K562 (cell line): ENCODE measurements around the gene LATS2. TPM values are rescaled to one million over a fixed set of nuclear protein-coding genes. Genes with fewer than 3 reads are reported as not detected.

Experiments used
- ATAC-seq: fragments of 200-7000 bp; cut with Tn5 transposase; 3 replicates; pipeline ENCODE4 v1.9.1; 2020; ENCODE audit warnings: moderate library complexity
- BruUV-seq: library from RNA; stranded (reverse); fragments of 400-500 nt; replicated peaks from 2 replicates; lab custom pipeline; 2021; lab: Mats Ljungman, UMichigan
- CTCF ChIA-PET: fragments of 300-600 bp; formaldehyde crosslinking; extraction: SDS; loops from one replicate; lab custom pipeline; 2021; ENCODE audit warnings: low intra/inter-chr PET ratio; lab: Yijun Ruan, JAX
- POLR2A ChIA-PET: fragments of 300-600, 350-650 bp; sonication (Branson Sonifier 250); formaldehyde crosslinking; extraction: SDS; loops from one replicate; lab custom pipeline; 2021; ENCODE audit warnings: antibody characterized with exemption, inconsistent platforms; lab: Yijun Ruan, JAX
- DNase-seq, 4 experiments: peaks; one replicate each; pipeline versions ENCODE4 v3.0.0 to v3.0.0-alpha.2; 2011 to 2018; ENCODE audit warnings: low spot score in 3 of 4, mixed read lengths in 3 of 4; ENCODE audit errors: extremely low read depth in 1 of 4
- FAIRE-seq: peaks from 2 replicates; lab custom pipeline; 2011; peaks lifted over from hg19 to GRCh38; lab: Jason Lieb, UNC
- H2AFZ ChIP-seq: 2 replicates; pipeline ENCODE4 v1.6.0; 2011; ENCODE audit warnings: low read depth, low read length, control low read depth, inconsistent platforms
- H3K27ac ChIP-seq: fragments of 200-600 bp; 3 replicates; pipeline ENCODE4 v1.8.0; 2011; ENCODE audit warnings: low read depth, mild to moderate bottlenecking, control low read depth, inconsistent platforms, low read length, moderate library complexity, mixed read lengths; ENCODE audit errors: extremely low read depth
- H3K27me3 ChIP-seq, 2 experiments: fragments of 300-600 bp in 1 of 2; 2 replicates in 1 of 2; 3 replicates in 1 of 2; pipeline versions ENCODE4 v1.6.0 to v1.8.0; 2011; ENCODE audit warnings: inconsistent platforms in 2 of 2, low read length in 2 of 2, mild to moderate bottlenecking in 1 of 2, mixed read lengths in 1 of 2, moderate library complexity in 1 of 2; ENCODE audit not compliant: control insufficient read depth in 2 of 2, insufficient read depth in 2 of 2
- H3K36me3 ChIP-seq: fragments of 300-600 bp; 3 replicates; pipeline ENCODE4 v1.8.0; 2011; ENCODE audit warnings: mild to moderate bottlenecking, low read length, inconsistent platforms; ENCODE audit not compliant: control insufficient read depth, insufficient read depth
- H3K4me1 ChIP-seq, 2 experiments: fragments of 200-600 bp in 1 of 2; replicated peaks in 1 of 2; 2 replicates in 1 of 2; 3 replicates in 1 of 2; pipeline versions ENCODE4 v1.5.1 to v1.8.0; 2011; ENCODE audit warnings: inconsistent platforms in 2 of 2, low read length in 2 of 2, mild to moderate bottlenecking in 1 of 2, mixed read lengths in 1 of 2, moderate library complexity in 1 of 2; ENCODE audit not compliant: control insufficient read depth in 2 of 2, insufficient read depth in 2 of 2
- H3K4me2 ChIP-seq: 2 replicates; pipeline ENCODE4 v1.6.1; 2011; ENCODE audit warnings: low read length, control low read depth, inconsistent platforms, mixed read lengths; ENCODE audit not compliant: insufficient read depth
- H3K4me3 ChIP-seq: fragments of 200-600 bp; sonication (generic), shearing (Covaris generic); 2 replicates; pipeline ENCODE4 v1.5.1; 2016; ENCODE audit warnings: control low read depth, inconsistent platforms
- H3K79me2 ChIP-seq: fragments of 200-600 bp; 3 replicates; pipeline ENCODE4 v1.8.0; 2011; ENCODE audit warnings: low read length, inconsistent platforms; ENCODE audit not compliant: control insufficient read depth, insufficient read depth
- H3K9ac ChIP-seq, 2 experiments: 2 replicates each; pipeline versions ENCODE4 v1.6.0 to v1.6.1; 2011; ENCODE audit warnings: low read depth in 2 of 2, low read length in 2 of 2, control low read depth in 1 of 2, inconsistent platforms in 1 of 2, mild to moderate bottlenecking in 1 of 2, mixed read lengths in 1 of 2; ENCODE audit not compliant: insufficient read depth in 1 of 2
- H3K9me1 ChIP-seq: one replicate; pipeline ENCODE4 v1.6.0; 2011; ENCODE audit warnings: inconsistent platforms, mild to moderate bottlenecking, low read length, moderate library complexity; ENCODE audit not compliant: control insufficient read depth, insufficient read depth
- H3K9me3 ChIP-seq: replicated peaks from 2 replicates; pipeline ENCODE4 v1.5.1; 2011; ENCODE audit warnings: low read depth, low read length, inconsistent platforms; ENCODE audit not compliant: control insufficient read depth, insufficient read depth
- H4K20me1 ChIP-seq: replicated peaks from 2 replicates; pipeline ENCODE4 v1.6.1; 2011; ENCODE audit warnings: low read length, inconsistent platforms, mixed read lengths; ENCODE audit not compliant: control insufficient read depth, insufficient read depth
- EWSR1 ChIP-seq: fragments of 450-650 bp; IDR thresholded peaks from 2 replicates; pipeline ENCODE4 v1.6.1; 2018; ENCODE audit warnings: borderline replicate concordance, mild to moderate bottlenecking, low read depth, moderate library complexity; ENCODE audit not compliant: partially characterized antibody
- FOS ChIP-seq: IDR thresholded peaks from 3 replicates; pipeline ENCODE4 v1.6.1; 2011; ENCODE audit not compliant: insufficient read length; ENCODE audit errors: extremely low read depth
- HDAC3 ChIP-seq: fragments of 450-650 bp; IDR thresholded peaks from 2 replicates; pipeline ENCODE4 v1.6.1; 2018; ENCODE audit warnings: borderline replicate concordance, mild to moderate bottlenecking, moderate library complexity; ENCODE audit not compliant: partially characterized antibody
- LCOR ChIP-seq: sonication (generic); formaldehyde crosslinking; IDR thresholded peaks from 2 replicates; pipeline ENCODE4 v1.8.0; 2022; ENCODE audit warnings: mild to moderate bottlenecking, missing genetic modification reagents
- NFIC ChIP-seq: fragments of 450-650 bp; IDR thresholded peaks from 2 replicates; pipeline ENCODE4 v1.6.1; 2017; ENCODE audit warnings: mild to moderate bottlenecking, inconsistent platforms
- NR2C1 ChIP-seq, 2 experiments: fragments of 450-650 bp; IDR thresholded peaks; 2 replicates each; pipeline ENCODE4 v1.6.1; 2017; ENCODE audit warnings: mild to moderate bottlenecking in 2 of 2, antibody characterized with exemption in 1 of 2, inconsistent platforms in 1 of 2, missing compliant biosample characterization in 1 of 2, missing genetic modification characterization in 1 of 2
- NUFIP1 ChIP-seq: fragments of 450-650 bp; IDR thresholded peaks from 2 replicates; pipeline ENCODE4 v1.6.1; 2018; ENCODE audit not compliant: partially characterized antibody
- SAFB2 ChIP-seq: fragments of 200-400 bp; formaldehyde crosslinking; IDR thresholded peaks from 2 replicates; pipeline ENCODE4 v1.6.1; 2018; ENCODE audit warnings: borderline replicate concordance, low read length, low read depth, moderate library complexity; ENCODE audit not compliant: severe bottlenecking
- SMAD3 ChIP-seq: fragments of 450-650 bp; formaldehyde crosslinking; conservative IDR thresholded peaks from 2 replicates; pipeline ENCODE4 v1.4.0; 2020; ENCODE audit warnings: mild to moderate bottlenecking
- SREBF1 ChIP-seq: fragments of 150-350 bp; IDR thresholded peaks from 2 replicates; pipeline ENCODE4 v1.6.1; 2014; ENCODE audit warnings: antibody characterized with exemption, low read depth, low read length, borderline replicate concordance
- ZBTB17 ChIP-seq: fragments of 450-650 bp; formaldehyde crosslinking; IDR thresholded peaks from 2 replicates; pipeline ENCODE4 v1.4.0; 2020; ENCODE audit warnings: mild to moderate bottlenecking
- ZNF239 ChIP-seq: fragments of 250-450 bp; sonication (Bioruptor Pico); IDR thresholded peaks from 2 replicates; pipeline ENCODE4 v1.4.0; 2020; ENCODE audit warnings: mild to moderate bottlenecking
- WGBS: fragments of 100-300 bp; shearing (Covaris generic); methylation state at CpG from one replicate; pipeline ENCODE4 v1.1.6; 2016; ENCODE audit warnings: low coverage, mixed read lengths; ENCODE audit not compliant: insufficient coverage; ENCODE audit errors: missing lambda C conversion rate; 5-methylcytosine and 5-hydroxymethylcytosine counted together
- in situ Hi-C: fragments of 300-500 bp; cut with MboI; formaldehyde crosslinking; loops from 4 replicates; pipeline ENCODE4 v1.15.0; 2018; ENCODE audit warnings: inconsistent platforms, mixed read lengths
- intact Hi-C: fragments of 100-400 bp; cut with micrococcal nuclease; formaldehyde crosslinking; loops from 2 replicates; pipeline ENCODE4 v1.14.2; 2022
- polyA plus RNA-seq, 8 experiments: library from polyadenylated mRNA; depleted of rRNA in 4 of 8; stranded (reverse) in 5 of 8; unstranded in 3 of 8; fragments of >200 nt; fragmentation: Nextera tagmentation in 2 of 8; fragmentation: Illumina TruSeq in 1 of 8; extraction: Ambion mirVana in 2 of 8; extraction: Trizol in 1 of 8; gene quantifications; 2 replicates each; pipeline versions ENCODE4 v1.2.1 to v1.2.3, GENCODE V29; 2011 to 2014; ENCODE audit warnings: inconsistent platforms in 1 of 8, missing spikeins in 1 of 8
- total RNA-seq, 7 experiments: library from RNA; depleted of rRNA in 6 of 7; stranded (reverse); fragments of >200 nt in 6 of 7; fragmentation: Illumina TruSeq in 2 of 7; extraction: Trizol in 2 of 7; gene quantifications; 2 replicates each; pipeline versions ENCODE4 v1.2.1 to v1.2.3, GENCODE V29; 2011 to 2021; ENCODE audit warnings: low replicate concordance in 1 of 7
- TF ChIP-seq, protein P1 (sequence below): fragments of 200-600 bp; sonication (generic); IDR thresholded peaks from one replicate; pipeline ENCODE4 v1.6.1; 2012; ENCODE audit warnings: mild to moderate bottlenecking, low read depth, low read length, inconsistent platforms

The LATS2 gene
- total and polyA plus RNA-seq, 9 of the 15 experiments (the other 6 are each of a cell fraction or from before 2014, with no cell fraction given), result 0.18 to 3.7 (median 0.76) TPM

DNA sequence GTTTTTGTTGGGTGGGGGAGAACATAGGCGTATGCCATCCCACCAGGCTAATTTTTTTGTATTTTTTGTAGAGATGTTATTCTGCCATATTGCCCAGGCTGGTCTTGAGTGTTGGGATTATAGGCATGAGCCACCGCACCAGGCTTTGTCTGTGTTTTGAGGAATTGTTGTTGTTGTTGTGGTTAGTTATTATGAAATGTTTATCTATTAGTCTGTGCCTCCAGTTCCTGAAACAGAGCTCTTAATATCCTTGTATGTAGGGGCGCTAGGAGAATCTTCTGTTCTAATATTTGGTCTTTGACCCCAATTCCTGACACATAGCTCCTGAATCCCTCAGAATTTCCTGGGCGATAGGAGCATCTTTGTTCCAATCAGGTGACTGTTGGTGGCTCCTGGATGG lies 5.6 kb upstream of the LATS2 start:
- POLR2A ChIA-PET, result interaction anchor here (0.8 kb wide), 1 partner anchor 14 kb away, joined by 3 read pairs; no protein-coding TSS in a partner anchor
- TF ChIP-seq HDAC3 (no peak), EWSR1 (no peak), ZNF239 (CRISPR knock-in tag) (no peak), FOS (no peak), SMAD3 (CRISPR knock-in tag) (no peak), NR2C1 (IDR thresholded peaks at IDR 0.05) (no peak), NR2C1 (tag; IDR thresholded peaks at IDR 0.05) (no peak), NFIC (no peak), ZBTB17 (CRISPR knock-in tag) (no peak), SAFB2 (no peak), LCOR (CRISPR knock-in tag) (no peak), SREBF1 (no peak), NUFIP1 (no peak)
- TF ChIP-seq, protein P1, sequence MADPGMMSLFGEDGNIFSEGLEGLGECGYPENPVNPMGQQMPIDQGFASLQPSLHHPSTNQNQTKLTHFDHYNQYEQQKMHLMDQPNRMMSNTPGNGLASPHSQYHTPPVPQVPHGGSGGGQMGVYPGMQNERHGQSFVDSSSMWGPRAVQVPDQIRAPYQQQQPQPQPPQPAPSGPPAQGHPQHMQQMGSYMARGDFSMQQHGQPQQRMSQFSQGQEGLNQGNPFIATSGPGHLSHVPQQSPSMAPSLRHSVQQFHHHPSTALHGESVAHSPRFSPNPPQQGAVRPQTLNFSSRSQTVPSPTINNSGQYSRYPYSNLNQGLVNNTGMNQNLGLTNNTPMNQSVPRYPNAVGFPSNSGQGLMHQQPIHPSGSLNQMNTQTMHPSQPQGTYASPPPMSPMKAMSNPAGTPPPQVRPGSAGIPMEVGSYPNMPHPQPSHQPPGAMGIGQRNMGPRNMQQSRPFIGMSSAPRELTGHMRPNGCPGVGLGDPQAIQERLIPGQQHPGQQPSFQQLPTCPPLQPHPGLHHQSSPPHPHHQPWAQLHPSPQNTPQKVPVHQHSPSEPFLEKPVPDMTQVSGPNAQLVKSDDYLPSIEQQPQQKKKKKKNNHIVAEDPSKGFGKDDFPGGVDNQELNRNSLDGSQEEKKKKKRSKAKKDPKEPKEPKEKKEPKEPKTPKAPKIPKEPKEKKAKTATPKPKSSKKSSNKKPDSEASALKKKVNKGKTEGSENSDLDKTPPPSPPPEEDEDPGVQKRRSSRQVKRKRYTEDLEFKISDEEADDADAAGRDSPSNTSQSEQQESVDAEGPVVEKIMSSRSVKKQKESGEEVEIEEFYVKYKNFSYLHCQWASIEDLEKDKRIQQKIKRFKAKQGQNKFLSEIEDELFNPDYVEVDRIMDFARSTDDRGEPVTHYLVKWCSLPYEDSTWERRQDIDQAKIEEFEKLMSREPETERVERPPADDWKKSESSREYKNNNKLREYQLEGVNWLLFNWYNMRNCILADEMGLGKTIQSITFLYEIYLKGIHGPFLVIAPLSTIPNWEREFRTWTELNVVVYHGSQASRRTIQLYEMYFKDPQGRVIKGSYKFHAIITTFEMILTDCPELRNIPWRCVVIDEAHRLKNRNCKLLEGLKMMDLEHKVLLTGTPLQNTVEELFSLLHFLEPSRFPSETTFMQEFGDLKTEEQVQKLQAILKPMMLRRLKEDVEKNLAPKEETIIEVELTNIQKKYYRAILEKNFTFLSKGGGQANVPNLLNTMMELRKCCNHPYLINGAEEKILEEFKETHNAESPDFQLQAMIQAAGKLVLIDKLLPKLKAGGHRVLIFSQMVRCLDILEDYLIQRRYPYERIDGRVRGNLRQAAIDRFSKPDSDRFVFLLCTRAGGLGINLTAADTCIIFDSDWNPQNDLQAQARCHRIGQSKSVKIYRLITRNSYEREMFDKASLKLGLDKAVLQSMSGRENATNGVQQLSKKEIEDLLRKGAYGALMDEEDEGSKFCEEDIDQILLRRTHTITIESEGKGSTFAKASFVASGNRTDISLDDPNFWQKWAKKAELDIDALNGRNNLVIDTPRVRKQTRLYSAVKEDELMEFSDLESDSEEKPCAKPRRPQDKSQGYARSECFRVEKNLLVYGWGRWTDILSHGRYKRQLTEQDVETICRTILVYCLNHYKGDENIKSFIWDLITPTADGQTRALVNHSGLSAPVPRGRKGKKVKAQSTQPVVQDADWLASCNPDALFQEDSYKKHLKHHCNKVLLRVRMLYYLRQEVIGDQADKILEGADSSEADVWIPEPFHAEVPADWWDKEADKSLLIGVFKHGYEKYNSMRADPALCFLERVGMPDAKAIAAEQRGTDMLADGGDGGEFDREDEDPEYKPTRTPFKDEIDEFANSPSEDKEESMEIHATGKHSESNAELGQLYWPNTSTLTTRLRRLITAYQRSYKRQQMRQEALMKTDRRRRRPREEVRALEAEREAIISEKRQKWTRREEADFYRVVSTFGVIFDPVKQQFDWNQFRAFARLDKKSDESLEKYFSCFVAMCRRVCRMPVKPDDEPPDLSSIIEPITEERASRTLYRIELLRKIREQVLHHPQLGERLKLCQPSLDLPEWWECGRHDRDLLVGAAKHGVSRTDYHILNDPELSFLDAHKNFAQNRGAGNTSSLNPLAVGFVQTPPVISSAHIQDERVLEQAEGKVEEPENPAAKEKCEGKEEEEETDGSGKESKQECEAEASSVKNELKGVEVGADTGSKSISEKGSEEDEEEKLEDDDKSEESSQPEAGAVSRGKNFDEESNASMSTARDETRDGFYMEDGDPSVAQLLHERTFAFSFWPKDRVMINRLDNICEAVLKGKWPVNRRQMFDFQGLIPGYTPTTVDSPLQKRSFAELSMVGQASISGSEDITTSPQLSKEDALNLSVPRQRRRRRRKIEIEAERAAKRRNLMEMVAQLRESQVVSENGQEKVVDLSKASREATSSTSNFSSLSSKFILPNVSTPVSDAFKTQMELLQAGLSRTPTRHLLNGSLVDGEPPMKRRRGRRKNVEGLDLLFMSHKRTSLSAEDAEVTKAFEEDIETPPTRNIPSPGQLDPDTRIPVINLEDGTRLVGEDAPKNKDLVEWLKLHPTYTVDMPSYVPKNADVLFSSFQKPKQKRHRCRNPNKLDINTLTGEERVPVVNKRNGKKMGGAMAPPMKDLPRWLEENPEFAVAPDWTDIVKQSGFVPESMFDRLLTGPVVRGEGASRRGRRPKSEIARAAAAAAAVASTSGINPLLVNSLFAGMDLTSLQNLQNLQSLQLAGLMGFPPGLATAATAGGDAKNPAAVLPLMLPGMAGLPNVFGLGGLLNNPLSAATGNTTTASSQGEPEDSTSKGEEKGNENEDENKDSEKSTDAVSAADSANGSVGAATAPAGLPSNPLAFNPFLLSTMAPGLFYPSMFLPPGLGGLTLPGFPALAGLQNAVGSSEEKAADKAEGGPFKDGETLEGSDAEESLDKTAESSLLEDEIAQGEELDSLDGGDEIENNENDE, result no peak

More for the DNA sequence above, 5.6 kb upstream of the LATS2 start:
- Histone ChIP-seq H3K4me1 (no peaks in the 10 kb centered on the region; a peak in 1 of 5 replicates), H3K36me3 (no peaks in the 10 kb centered on the region), H2AFZ (no peak overlapping the region), H3K79me2 (no peaks in the 10 kb centered on the region), H3K27ac (no peak overlapping the region), H3K9ac (no peak overlapping the region), H3K9me1 (no peaks in the 10 kb centered on the region), H4K20me1 (no peaks in the 10 kb centered on the region), H3K27me3 (no peaks in the 10 kb centered on the region), H3K4me3 (no peak overlapping the region), H3K9me3 (no peaks in the 10 kb centered on the region), H3K4me2 (no peak overlapping the region)
- WGBS, result 27% methylated on average over 4 of the region's 4 CpGs
- in situ Hi-C loops (no loop called here), intact Hi-C loops (no loop called here)
- no peak for DNase-seq
- no peak for FAIRE-seq
- ATAC-seq, result no peak
- CTCF ChIA-PET, result no interaction called here
- BruUV-seq, result no TSS peak
